GM21390 (cell line): Measurements from ENCODE around the gene NOM1.

Experiments
- ATAC-seq: cut with Tn5 transposase; IDR thresholded peaks from one replicate; pipeline ENCODE4 v1.9.1; 2021; ENCODE audit not compliant: unreplicated experiment

The NOM1 gene

DNA sequence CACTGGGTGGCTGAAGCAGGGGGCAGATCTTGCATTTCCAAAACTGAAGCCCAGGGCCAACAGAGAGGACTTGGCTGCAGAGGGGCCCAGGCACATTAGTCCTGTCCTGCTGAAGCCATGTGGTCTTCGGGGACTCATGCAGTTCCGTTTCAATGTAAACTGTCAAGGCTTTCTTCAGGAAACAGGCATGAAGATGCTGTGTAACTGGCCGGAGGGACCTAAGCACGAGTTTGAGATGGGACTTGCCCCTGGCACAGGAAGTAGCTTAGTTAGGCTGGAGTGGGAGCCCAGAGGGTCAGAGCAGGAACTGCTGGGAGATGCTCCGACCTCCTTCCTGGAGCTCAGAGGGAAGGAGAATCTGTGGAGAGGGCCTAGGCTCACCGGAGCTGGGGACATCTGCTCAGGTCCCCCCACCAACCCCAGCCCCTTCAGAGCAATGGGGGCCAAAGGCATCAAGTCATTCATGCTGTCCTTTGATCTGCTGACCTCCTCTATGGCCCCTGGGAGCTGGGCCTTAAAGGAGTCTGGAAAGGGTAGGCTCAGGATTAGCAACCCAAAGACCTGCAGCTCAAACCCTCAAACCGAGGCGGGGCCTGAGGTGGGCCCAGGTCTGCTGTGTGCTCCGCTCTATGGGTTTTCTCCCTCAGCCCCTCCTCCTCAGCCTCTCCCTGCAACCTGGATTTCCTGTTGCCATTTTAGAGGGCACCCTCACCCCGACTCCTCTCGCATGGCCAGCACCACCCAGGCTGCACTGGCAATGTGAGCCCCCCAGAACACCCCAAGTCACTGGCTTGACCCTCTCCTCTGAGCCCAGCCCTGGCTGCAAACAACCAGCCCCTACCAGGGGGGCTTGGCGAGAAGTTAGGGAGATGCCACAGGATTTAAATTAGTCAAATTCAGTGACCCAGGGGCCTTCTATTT, 65.4 kb downstream of the NOM1 start:
- no peak for ATAC-seq

DNA sequence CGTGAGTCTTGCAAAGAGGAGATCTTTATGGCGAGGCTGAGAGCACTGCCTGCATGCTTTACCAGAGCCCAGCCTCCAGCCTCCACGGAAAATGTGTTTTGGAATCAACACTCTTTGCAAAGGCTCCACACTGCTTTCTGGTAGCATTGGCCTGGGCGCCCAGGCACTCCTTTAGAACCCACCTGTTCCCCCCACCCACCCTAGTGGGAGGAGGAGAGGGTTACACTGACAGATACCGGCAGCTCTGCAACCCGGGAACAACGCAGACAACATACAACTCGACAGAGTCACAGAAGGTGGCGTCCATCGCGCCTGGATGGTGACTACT, 66.5 kb downstream of the NOM1 start:
- ATAC-seq = no peak

DNA sequence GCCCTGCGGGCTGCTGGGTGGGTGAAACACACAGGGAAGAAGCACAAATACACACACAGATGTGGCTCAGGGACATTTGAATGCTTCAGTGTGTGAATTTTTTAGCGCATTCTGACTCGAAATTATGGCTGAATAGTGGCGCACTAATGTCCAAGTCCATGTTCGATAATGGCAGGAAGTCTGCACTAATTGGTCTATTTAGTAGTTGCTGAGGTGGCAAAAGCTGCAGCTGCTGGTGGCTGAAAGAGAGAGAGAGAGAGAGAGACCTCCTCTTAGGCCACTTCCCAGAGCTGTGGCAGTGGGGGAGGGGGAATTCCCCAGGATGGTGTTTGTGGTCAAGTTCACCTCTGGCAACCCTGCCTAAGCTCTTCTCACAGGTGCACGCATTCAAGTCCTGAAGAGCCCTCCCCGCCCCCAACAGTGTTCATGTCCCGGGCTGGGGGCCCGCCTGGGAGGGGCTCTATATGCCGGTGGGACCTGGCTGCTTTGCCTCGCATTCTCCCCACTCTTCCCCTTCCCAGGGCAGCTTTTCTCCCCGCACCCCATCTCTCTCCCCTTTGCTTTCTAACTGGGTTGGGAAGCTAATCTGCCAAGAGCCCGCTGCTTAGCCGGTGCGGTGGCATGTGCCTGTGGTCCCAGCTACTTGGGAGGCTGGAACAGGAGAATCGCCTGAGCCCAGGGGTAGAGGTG, 67.0 kb downstream of the NOM1 start:
- peak; percentile 66 for ATAC-seq

DNA sequence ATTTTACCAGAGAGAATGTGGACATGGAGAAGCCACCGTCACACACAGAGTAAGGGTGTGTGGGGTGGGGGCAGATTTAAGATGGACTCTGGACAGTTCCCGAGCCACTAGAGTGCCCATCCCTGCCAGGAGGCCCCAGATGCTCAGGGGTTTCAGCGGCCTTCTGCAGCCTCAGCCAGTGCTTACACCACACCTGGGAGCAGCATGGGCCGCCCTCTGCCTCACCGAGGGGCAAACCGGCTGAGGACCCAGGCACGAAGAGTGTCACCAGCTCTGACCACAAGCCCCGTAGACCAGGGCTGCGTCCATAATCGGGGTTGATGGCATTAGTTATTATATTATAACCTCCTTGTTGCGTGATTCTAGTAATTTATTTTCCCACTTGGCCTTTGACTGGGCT, 67.6 kb downstream of the NOM1 start:
- ATAC-seq = no peak

DNA sequence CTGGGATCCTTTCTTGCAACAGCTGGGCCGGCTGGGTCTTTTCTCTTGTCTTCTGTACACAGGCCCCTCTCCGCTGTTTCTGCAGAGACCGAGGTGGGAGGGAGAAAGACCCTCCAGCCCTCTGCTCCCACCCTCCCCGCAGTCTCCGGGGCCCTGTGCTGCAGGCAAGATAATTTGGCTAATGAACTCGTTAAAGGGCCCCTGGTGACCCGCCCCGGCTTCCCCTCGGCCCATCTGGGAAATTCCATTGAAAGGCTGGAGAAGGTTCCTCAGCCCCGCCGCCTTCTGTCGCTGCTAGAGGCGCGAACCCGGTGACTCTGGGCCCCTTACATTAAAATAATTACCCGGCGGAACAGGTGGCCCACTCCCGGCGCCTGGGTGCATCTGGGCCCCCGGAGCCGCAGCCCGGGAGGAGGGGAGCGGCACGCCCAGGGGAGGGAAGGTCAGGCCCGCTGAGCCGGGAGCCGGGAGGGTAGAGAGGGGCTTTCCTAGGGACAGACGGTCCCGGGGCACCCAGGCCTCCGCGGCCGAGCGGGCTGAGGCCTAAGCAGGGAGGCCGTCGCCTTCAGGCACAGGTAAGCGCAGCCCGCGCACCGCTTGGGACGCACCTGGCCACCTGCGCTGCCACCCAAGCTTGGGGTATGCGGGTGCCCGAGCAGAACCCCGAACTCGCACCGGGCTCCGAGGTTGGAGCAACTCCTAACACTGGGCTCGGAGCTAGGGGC, 68.3 kb downstream of the NOM1 start:
- no peak for ATAC-seq

DNA sequence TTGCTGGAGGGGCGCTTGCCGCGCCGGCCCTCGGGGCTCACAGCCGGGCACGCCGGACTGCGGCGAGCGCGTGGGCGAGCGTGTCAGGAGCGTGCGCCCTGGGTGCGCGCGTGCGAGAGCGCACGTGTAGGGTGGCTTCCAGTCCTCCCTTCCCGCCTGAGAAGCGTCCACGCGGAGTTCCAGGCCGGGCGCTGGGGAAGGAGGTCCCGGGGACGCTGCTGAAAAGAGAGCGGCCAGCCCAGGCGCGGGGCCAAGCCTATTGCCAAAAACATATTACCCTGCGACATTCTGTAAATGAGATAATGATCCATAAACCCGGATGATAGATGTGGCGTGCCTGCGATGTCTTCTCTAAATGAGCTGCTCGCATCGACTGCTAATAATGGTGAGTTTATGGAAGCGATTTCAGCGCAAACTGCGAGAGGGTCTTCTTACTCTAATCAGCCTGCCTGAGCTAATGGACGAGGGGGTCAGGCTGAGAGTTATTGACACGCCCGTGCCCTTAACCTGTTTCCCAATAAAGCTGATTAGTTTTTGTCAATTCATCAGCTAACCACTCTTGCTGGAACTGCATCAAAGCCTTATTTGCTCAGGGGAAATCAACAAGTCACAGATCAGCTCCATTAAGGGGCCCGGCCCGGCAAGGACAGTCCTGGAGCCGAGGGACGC, 69.0 kb downstream of the NOM1 start:
- no peak for ATAC-seq

DNA sequence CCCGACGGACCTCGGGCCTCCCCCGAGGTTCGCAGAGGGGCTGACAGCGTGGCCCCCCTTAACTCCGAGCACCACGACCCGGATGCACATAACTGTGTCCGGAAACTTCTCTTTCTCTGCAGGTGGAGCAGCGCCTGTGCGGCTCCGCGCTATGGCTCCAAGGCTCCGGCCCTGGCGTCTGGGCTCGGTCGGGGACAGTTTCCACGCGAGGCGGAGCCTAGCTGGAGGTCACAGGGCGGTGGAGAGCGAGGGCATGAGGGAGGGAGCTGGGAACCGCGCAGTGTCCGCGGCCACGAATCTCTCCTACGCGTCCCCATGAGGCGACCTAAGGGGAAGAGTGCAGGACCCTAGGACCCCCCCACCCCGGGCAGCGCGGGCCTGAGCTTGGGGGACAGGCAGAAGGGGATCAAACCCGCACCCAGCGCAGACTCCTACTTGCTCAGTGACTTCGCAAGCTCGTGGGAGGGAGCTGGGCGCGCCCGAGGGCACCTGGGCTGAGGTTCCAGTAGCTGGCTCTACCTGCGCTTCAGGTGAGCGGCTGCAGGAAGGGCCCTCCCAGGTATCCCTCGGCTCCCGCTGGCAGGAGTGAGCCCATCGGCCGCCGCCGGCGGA, 69.6 kb downstream of the NOM1 start:
- no peak for ATAC-seq

DNA sequence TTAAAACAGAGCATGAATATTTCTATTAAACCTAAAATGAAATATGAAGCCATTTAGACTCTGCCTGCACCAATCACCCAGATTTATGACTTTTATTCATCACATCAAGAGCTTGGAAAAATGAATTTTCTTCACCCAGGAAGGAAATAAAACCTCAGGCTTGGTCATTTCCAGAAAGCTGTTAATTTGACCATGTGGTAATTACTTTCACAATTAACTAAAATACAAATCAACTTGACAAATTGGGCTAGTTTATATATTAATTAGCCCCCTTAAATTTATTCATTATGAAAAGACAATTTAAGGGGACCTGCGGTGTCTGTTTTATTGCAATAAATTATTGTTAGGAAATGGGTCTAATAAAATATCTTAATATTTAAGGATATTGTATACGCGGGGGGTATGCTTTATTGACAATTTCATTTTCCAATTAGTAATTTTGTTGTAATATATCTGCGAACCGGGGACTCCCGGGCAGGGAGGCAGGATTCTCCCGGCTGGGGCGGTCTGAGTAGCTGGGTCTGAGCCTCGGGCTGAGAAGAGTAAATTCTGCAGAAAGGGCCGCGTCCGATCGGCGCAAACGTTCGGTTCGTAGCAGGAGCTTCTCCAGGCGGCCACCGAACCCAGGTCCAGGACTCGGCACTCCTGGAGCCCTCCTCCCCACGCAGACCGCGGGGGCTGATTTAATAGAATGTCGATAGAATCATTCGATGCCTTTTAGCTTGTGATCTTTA, 70.4 kb downstream of the NOM1 start:
- no peak for ATAC-seq

DNA sequence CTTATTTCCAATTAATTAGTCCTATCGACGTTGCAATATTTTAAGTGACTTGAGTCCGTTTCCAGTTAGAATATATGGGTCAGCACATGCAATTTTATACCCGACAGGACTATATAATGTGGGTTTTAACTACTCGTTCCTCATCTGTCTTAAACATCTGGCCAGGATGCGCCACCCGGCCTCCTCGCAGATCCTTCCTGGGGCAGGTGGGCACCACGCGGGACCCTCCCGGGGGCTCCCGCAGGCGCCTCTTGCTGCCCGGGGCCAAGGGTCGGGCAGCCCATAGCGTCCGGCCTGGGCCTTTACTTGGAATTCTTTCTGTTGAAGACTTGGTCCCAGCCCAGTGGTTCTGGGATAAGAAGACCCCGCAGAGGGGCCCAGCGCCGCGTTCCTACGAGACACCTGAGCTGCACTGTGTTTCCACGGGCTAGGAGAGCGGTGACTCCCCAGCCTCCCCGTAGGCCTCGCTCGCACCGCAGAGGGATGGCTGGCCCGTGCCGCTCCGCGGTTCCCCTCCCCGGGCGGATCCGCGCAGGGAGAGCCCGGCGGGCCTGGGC, 71.1 kb downstream of the NOM1 start:
- no peak for ATAC-seq

DNA sequence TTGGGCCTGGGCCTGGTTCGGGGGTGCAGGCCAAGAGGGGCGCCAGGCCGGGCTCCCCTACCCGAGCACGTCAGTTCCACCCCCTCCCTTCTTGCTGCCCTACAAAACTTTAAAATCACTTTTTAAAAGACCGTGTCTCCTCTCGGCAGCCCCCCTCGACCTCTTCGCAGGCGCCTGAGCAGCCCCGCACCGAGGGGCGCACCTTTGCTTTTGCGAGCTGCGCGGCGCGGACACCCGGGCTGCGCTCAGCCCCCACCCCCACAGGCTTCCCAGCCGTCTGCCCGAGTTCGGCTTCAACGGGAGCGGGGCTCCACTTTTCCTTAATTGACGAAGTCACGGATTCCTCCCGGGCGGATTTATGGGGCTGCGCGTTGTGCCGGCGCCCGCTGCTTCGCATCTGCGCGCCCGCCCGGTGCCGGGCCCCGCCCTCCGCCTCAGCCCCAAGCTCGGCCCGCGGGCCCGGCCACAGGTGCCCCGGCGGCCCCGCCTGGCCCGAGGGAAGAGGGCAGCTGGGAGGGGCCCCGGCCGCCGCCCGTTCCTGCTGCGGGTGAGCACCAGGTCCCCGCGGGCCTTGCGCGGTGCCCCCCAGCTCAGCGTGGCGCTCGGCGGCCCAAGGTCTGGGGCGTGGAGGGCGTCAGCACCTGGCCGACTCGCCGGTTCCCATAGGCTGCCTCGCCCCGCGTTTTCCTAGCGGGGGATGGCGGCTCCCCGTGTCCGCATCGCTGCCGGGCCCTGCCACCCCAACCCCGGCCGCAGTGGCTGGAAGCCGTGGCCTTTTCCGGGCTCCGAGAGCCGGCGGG, 71.8 kb downstream of the NOM1 start:
- no peak for ATAC-seq

DNA sequence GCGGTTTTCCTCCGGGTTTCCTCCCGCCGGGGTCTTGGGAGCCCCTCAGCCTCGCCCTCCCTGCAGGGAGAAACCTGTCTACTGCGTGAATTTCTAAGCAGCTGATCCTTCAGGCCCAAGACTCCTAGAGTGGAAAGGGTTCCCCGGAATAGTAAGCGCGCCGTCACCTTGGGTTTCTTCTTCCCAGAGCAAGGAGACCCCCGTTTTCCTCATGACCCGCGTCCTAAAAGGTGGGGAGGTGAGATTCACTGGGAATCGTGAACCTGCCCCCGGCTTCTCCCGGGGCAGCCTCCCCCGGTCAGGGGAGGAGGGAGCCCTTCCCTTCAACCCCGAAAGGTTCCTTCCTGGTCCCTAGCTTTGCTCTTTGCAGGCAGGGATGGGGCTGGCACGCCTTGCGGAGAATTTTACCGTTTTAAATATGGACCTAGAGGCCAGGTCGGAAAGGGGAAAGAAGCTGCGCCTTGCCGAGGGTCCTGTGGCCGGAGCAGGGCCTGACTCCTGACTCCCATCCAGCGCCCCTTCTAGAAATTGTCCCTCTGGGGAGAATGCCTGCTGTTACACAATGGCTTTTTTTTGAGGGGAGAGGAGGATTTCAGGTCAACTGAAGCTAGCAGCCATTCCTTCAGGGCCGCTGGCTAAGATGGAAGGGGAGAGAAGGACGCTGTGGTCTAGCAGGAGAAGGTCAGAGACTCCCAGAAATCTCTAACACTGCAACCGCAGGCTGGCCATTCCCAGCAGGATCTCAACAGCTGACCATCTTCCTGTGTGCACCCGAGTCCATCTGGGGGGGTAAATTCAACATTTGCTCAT, 72.6 kb downstream of the NOM1 start:
- no peak for ATAC-seq
